NCI-H2171 treated with DMSO at 0.1 percent for 48 hours (cell line): ENCODE data around the gene ITCH.

Source experiments
- DNase-seq: peaks from one replicate; lab custom pipeline; 2025; lab: John Stamatoyannopoulos, UW

The ITCH gene

GRCh38 chr20:34530342-34530741, 167.3 kb downstream of the ITCH start:
- no peak for DNase-seq

GRCh38 chr20:34531608-34532265, 168.7 kb downstream of the ITCH start:
- no peak for DNase-seq

- no peak for DNase-seq
Measured at GRCh38 chr20:34532320-34532719, 169.2 kb downstream of the ITCH start.

- no peak for DNase-seq
Measured at GRCh38 chr20:34532756-34533155, 169.7 kb downstream of the ITCH start.

GRCh38 chr20:34534391-34535165, 171.5 kb downstream of the ITCH start:
- no peak for DNase-seq

GRCh38 chr20:34535301-34535840, 172.3 kb downstream of the ITCH start:
- DNase-seq, result no peak

GRCh38 chr20:34535857-34536256, 172.8 kb downstream of the ITCH start:
- no peak for DNase-seq

GRCh38 chr20:34536798-34537394, 173.8 kb downstream of the ITCH start:
- DNase-seq, result no peak

- DNase-seq, result no peak
Measured at GRCh38 chr20:34537651-34538050, 174.6 kb downstream of the ITCH start.

GRCh38 chr20:34538671-34539123, 175.6 kb downstream of the ITCH start:
- peak; percentile 33 for DNase-seq

GRCh38 chr20:34539756-34540155, 176.7 kb downstream of the ITCH start:
- no peak for DNase-seq

GRCh38 chr20:34540596-34541263, 177.7 kb downstream of the ITCH start:
- DNase-seq, result no peak

GRCh38 chr20:34541264-34541901, 178.3 kb downstream of the ITCH start:
- no peak for DNase-seq

- no peak for DNase-seq
Measured at GRCh38 chr20:34541917-34542316, 178.8 kb downstream of the ITCH start.

GRCh38 chr20:34542439-34542838, 179.4 kb downstream of the ITCH start:
- DNase-seq, result no peak

GRCh38 chr20:34543463-34544056, 180.5 kb downstream of the ITCH start:
- DNase-seq, result peak; percentile 88

- peak; percentile 77 for DNase-seq
Measured at GRCh38 chr20:34544109-34544796, 181.2 kb downstream of the ITCH start.

GRCh38 chr20:34546751-34547181, 183.7 kb downstream of the ITCH start:
- peak; percentile 100 for DNase-seq

- no peak for DNase-seq
Measured at GRCh38 chr20:34547844-34548613, 185.0 kb downstream of the ITCH start.
